HT-29 (cell line): Measurements from ENCODE around the gene PDZD7. TPM values are rescaled to one million over a fixed set of nuclear protein-coding genes. Genes with fewer than 3 reads are reported as not detected.
A peak's percentile ranks its signal among the peaks of the same experiment; 100 is the strongest.

Experiments used
- DNase-seq: peaks from one replicate; pipeline ENCODE4 v3.0.0-alpha.2; 2015; ENCODE audit warnings: low spot score
- total RNA-seq: library from RNA; depleted of rRNA; stranded (reverse); fragments of >200 nt; shearing (Covaris generic); gene quantifications from 2 replicates; pipeline ENCODE4 v1.2.3, GENCODE V29; 2014

The PDZD7 gene
- total RNA-seq, 1 experiment from 2014 or later = 6.3 TPM

DNA sequence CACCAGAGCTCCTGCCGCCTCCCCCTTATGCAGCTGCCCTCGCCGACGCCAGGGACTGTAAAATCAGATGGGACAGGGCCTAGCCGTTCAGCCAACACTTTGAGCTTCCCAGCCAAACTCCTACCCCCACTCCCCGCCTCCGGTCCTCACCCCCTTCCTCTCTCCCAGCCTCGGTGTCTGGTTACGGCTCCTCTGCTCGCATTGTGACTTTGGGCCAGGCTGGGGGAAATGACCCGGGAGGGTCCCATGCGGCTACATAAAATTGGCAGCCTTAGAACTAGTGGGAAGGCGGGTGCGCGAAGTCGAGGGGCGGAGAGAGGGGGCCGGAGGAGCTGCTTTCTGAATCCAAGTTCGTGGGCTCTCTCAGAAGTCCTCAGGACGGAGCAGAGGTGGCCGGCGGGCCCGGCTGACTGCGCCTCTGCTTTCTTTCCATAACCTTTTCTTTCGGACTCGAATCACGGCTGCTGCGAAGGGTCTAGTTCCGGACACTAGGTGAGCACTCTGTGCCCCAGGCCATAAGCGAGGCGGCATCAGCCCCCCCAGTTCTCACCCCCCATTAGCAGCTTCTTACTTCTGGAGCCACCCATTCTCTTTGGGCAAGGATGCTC lies 30.8 kb upstream of the PDZD7 start, which contains the start of gene KAZALD1:
Gene KAZALD1, plus strand, starts transcription at position 366 of the 608 bp plus-strand sequence. CDS start 604 bp downstream, outside the sequence.
- DNase-seq = no peak

DNA sequence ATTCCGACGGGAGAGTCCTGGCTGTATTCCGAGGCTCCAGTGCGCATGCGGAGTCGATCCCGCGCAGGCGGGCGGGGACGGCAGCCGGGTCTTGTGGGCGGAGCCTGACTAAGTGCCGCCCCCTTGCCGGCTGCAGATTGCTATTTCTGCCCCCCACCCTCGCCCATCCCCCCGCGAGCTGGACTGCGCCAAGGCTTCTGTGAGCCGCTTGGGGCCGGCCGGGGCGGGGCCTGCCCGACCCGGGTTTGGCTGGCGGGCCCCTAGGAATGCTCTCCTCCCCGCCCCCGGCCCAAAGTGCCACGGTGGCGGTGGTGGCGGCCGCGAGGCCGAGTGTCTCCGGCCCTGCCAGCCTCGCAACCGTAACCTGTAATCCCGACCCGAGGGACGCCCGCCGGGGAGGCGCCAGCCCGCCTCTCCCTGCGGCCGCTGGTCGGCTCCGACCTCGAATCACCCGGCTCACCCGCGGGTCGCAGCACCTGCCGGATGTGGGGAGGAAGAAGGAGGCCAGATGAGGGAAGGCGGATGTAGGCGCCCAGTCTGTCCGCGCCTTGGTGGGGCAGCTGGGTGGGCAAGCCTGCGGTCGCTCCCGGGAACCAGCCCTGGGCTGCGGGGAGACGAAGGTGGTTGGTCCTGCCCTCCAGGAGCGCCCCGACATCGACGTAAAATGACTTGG lies 30.2 kb upstream of the PDZD7 start:
- DNase-seq = peak; percentile 97

DNA sequence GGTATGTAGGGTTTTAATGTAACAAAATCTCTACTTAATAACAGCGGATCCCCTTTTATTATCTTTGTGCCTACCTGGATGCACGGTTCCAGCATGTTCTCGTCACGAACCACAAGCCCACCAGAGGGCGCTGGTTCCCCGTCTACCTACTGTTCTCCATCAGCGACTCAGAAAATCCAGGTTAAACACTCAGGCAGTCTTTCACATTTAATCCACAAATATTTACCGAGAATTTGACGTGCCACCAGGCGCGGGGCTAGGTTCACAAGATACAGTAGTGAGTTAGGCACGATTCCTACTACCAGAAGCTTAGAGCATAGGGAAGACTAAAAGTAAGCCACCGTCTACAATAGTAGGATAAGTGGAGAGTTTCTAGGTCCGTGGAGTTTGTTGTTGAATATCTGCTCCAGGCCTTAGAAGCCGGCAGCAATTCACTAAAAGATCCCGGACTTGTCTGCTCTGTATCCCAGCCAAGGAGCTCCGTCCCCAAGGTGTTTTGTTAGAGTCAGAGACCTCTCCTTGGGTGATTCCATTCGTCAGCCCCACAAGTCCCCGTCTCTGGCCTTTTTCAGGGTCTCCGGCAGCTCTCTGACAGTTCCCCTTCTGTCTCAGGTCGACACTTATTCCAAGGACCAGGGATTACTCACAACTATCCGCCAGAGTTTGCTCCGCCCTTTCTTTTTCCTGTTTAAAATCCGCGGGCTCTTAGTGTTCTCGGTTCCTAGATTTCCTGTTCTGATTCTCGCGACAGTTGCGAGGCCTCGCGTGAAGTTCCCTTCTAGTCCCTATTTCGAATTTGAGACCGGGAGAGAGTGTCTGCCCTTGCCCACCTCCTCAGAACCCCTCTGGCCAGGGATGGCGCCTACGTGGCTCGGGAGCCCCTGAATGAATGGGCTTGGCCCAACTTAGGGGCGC lies 29.4 kb upstream of the PDZD7 start:
- peak; percentile 97 for DNase-seq

DNA sequence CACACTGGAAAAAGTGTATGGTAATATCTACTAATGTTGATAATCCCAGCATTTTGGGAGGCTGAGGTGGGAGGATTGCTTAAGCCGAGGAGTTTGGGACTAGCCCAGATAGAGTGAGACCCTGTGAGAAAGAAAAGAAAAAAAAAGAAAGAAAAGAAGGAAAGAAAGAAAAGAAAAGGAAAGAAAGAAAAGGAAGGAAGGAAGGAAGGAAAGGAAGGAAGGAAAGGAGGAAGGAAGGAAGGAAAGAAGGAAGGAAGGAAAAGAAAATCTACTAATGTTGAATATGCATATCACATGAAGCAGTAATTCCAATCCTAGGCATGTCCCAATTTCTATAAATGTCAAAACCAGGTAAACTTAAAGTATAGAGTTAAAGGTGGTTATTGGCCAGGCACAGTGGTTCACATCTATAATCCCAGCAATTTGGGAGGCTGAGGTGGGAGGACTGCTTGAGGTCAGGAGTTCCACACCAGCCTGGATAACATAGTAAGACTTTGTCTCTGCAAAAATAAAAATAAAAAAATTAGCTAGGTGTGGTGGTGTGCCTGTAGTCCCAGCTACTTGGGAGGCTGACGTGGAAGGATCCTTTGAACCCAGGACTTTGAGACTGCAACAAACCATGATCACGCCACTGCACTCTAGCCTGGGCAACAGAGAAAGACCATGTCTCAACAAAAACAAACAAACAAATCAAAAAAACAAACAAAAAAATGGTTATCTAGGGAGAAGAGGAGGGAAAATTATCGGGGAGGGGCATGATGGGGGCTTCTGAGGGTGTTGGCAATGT lies 25.6 kb upstream of the PDZD7 start:
- DNase-seq = no peak

DNA sequence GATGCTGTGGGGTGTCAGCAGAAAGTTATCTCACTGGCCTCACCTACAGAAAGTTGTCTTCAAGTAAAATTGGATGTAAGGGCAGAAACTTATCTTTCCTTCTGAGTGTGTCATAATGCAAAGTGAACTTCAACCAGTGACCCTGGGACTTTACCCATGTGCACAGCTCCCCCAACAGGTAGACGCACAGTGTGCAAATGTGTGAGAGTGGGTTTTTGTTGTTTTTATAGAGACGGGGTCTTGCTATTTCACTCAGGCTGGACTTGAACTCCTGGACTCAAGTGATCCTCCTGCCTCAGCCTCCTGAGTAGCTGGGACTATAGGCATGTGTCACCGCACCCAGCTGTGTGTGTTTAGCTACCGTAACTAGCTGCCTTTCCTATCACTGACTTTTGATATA lies 24.5 kb upstream of the PDZD7 start:
- DNase-seq = no peak

DNA sequence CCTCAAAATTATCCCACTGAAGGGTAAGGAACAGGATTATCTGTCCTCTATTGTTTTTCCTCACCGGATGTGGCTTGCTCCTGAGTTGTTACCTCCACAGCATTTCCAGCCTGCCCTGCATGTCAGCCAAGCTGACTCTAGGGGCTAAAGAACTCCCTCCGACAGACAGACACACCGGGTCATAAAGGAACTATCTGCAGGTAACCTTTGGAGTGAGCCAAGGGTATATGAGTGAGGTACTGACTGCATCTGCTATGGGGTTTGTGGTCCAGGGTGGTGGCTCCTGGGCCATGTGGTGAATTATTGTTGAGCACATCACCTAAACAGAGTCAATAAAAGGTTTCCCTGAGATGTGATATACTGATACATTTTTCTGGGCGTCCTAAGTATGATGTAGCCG lies 23.9 kb upstream of the PDZD7 start:
- no peak for DNase-seq

DNA sequence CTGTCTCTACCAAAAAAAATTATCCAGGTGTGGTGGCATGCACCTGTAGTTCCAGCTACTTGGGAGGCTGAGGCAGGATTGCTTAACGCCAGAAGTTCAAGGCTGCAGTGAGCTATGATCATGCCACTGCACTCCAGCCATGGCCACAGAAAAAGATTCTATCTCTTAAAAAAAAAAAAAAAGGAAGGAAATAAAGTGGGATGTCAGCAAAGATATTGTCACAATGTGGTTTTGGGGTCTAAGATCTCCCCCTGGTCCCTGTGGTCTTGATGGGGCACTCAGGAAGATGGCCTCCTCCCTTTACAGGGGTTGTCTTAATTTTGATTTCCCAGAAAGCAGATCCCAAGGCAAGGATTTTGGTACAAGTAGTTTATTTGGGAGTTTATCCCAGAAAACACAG lies 23.4 kb upstream of the PDZD7 start:
- DNase-seq = no peak

DNA sequence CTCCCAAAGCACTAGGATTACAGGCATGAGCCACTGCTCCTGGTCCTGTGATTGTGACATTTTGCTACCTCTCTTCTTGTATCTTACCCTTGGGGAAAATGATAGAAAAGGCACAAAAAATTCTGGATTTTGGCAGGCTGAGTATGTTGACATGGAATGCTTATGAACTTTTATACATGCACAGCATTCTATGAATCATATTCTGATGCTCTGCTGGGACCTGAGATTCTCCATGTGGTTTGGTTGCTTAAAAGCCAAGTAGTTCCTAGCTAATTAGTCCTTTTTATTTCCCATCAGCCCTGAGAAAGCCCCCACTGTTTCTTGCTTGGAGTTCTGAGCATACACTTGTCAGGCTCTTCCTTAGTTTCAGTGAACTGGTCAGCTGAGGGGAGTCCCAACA lies 22.6 kb upstream of the PDZD7 start:
- no peak for DNase-seq

DNA sequence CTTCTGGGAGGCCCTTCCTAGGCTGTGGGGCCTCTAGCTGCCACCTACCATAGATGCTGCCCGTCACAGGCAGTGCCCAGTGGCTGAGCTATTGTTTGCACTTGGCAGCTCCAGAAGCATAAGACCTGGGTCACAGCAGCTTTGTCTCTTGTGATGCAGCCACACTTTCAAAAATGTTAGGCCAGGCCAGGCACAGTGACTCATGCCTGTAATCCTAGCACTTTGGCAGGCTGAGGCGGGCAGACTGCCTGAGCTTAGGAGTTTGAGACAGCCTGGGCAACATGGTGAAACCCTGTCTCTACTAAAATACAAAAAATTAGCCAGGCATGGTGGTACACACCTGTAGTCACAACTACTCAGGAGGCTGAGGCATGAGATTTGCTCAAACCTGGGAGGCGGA lies 21.4 kb upstream of the PDZD7 start:
- no peak for DNase-seq

DNA sequence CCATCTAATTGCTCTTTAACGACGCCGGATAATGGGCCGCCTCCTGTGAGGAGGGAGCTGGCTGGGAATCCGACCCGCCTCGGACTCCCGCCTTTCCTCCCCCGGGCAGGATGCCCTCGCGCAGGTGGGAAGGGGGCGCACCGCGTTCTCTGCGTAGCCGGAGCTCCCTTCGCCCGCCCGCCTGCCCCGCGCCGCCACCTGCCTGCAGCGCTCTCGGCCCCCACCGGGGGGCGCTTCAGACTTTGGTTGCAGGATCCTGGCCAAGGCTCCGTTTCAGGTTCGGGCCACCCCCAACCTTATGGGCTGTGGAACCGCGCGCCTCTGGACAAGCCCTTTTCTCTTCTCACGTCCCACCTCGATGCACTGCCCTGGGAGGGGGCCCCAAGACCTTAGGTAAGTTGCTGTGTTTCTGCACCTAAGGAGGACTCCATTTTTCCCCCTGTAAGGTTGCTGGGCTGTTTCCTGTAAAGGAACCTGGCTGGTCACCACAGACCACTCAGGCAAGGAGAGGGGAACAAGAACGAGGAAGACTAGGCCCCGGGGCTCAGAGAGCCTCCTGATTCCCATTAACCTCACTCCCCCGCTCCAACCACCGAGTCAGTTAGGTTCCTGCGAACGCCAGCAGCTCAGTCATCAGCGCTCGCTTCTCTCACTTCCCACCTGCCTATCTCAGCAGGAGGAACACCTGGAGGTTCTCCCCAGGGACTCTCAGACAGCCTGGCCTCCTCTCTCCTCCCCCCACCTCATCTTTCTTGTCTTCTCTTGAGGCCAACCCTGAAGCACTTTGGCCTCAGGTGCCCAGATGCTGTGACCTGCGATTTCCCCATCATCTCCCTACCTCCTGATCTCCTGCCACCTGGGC lies 19.5 kb upstream of the PDZD7 start:
- DNase-seq = peak; percentile 71

DNA sequence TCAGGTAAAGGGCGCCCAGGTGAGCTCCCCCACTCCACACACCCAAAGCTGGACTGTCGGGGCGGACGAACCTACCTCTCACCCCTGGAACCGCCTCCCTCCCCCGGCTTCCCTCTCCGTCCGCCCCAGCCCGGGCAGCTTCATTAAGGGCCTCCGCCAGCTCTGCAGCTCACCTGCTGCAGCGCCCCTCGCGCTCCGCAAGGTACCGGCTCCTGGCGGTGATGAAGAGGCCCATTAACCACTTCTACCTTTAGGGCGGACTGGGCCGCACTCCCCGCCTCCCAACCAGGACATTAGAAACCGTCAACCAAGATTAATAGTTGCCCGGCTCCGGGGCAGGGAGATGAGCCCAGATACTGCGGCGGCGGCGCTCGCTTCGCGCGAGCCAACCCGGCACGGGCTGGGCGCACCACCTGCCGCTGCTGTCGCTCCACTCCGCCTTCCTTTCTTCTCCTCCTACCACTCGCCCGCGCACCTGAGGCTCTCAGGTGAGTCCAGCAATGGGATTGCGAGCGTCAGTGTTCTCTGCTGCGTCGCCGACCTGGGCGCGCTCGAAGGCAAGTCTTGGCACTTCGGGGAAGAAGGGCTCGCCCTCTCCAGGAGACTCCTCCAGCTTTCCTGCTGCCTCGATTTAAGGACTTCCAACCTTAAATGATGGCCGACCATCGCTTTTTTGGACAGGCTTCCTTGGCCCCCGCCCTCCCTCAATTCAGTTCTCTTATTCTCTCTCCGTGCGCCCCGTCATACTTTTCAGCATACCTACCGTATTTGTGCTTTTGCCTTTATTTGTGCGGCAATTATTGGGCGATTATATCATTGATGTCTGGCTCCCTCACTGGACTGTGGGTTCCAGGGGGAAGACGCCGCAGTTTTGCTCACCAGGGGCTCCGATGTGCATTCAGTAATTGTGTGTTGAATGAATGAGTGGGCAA lies 17.3 kb upstream of the PDZD7 start:
- DNase-seq = peak; percentile 43

DNA sequence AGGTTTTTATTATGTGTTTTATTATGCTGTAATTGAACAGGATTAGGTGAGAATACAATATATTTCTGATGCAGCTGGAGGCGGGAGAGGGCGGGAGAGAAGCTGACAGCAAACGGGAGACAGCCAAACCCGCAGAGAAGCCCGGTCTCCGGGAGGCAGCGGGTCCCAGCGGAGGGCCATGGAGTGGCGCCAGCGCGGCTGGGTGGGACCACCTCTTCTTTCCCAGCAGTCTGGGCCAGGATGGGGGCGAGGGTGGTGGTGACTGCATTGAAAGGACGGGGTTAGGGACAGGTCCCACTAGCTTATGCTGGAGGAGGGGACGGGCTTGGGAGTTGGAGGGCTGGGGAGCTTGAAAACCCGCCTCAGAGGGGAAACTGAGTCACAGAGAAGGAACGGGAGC lies 16.3 kb upstream of the PDZD7 start:
- no peak for DNase-seq

DNA sequence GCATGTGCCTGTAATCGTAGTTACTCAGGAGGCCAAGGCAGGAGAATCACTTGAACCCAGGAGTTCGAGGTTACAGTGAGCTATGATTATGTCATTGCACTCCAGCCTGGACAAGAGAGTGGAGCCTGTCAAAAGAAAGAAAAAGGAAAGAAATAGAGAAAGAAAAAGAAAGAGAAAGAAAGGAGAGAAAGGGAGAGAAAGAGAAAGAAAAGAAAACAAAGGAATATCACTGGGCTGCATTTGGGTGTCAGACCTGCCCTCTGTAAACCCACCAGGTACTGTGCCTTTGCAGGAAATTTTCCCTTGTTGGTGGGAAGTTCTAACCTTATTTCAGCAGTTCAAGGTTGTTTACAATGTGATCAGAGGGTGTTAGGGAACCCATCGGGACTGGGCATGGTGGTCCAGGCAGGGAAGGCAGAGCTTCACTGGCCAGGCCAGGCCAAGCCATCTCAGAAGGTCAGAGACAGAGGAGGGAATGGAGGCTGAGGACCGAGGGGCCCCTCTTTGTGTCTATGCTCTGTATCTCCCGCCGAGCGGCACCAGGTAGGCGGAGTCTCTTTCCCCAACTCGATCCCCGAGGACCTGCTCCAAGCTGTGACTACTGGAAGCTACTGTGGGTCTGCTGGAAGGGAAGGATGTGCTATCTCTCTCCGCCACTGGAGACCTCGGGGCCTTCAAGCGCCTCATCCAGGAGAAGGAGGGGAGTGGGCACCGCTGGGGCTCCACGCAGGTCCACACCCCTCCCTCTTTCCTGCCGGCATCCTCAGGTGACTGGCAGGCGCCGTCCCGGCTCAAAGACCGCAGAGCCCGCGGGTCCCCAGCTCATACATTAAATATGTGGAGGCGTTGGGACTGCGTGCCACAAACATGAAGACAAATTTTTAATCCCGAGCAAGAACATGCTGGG lies 15.7 kb upstream of the PDZD7 start:
- no peak for DNase-seq

DNA sequence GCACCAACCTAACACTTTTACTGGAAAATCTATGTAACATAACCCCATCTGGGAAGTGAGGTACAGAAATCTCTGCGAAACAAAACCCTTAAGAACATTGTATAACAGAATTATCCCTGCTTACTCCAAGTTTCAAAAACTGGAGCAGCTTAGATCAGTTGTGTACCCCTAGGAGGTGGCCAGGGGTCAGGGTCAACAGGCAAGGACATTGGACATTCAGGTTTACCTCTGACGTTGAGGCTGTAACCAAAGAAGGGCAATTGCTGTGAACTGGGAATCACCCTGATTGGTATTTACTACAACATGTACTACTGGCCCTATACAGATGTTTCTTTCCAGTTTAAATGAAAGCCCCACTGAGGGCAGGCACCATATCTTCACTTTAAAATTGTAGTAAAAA lies 13.2 kb upstream of the PDZD7 start:
- DNase-seq = no peak

DNA sequence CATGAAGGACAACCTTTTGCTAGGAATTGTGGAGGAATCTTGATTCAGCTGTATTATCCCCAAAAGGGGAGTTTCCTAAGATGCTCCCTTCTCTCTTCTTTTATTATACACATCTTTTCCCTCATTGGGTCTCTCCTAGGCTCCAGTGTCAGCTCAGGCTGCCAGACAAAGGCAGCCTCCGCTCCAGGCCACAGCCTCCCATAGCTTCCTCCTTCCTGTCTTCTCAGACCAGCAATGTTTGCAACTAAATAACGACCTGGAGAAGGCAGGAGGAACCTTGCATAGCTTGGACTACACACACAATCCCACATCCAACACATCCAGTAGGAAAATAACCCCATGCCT lies 12.4 kb upstream of the PDZD7 start:
- no peak for DNase-seq

DNA sequence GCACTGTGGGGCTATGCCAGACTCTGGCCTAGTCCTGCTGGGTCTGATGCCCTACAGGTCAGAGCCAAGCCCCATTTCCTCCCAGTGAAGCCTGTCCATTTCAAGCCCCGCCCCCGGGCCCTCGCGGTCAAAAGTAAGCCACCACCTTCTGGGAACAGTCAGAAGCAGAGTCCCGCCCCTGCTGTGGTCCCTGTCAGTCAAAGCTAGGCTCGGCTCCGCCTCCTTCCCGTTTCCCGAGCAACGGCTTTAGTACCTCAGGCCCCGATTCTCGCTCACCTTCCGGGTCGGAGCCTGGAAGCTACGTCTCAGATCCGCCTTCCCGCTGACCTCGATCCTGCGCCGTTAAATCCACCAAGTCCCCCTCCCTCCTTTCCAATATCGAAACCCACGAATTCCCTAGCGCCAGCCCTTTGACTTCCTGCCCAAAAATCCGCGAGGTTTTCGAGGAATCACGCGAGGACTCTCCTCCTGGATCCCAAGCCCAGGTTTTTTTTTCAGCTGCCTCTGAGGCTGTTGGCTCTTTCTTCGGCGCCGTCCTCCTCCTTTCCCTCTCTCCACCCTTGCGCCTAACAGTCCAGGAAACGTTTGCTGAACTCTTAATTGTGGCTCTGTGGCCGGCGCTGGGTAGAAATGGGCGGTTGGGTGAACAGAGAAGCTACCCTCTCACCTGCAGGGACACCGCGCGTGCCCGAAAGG lies 11.9 kb upstream of the PDZD7 start:
- DNase-seq = peak; percentile 99

DNA sequence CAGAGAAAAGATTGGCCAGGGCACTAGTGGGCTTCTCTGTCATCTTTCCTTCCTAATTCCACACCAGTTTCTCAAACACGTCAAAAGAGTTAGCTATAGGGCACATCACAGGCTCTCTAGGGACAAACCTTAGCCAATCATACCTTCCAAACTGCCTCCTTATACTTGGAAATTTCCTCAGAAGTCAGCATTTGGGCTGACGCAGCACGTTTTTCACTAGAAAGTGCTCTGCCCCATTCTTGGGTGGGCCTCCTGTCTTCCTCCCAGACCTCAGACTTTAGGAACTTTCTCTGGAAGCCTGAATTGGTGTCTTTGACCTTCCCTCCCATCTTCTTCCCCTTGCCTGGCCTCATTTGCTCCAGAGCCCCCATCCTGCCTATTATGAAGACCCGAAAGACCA lies 11.2 kb upstream of the PDZD7 start:
- no peak for DNase-seq

DNA sequence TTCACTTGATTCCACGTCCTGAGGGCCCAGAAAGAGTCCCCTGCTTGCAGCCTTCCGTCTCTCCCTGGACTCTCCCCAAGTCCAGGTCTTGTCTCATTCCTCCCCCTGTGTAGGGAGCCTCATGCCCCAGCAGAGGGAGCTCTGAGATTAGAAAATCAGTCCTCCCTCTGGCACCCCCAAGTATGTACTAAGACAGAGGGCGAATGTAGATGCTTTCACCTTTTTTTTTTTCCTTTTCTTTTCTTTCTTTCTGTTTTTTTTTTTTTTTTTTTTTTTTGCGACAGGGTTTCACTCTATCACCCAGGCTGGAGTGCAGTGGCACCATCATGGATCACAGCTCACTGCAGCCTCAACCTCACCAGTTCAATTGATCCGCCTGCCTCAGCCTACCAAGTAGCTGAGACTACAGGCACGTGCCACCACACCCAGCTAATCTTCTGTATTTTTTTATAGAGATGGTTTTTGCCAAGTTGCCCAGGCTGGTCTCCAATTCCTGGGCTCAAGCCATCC lies 10.4 kb upstream of the PDZD7 start:
- DNase-seq = peak; percentile 90
